Heart left ventricle (tissue), 16 donors: ENCODE results near the gene STK26. TPM values are rescaled to one million over a fixed set of nuclear protein-coding genes. Genes with fewer than 3 reads are reported as not detected.
"Not testable (repeated sequence)": the region's sequence is repeated elsewhere in the genome, so short reads cannot be mapped to it uniquely, and the experiment has no call there.

ENCODE experiments used
- ATAC-seq, 4 donors: fragments of 200-7000 bp; cut with Tn5 transposase; one replicate each; pipeline ENCODE4 v1.9.1; 2020 to 2022; ENCODE audit warnings: moderate library complexity in 4 of 4, mild to moderate bottlenecking in 3 of 4, moderate number of reproducible peaks in 1 of 4
- DNase-seq, 5 donors: peaks; one replicate each; pipeline ENCODE4 v3.0.0-alpha.2; 2020
- H3K27ac ChIP-seq, 12 donors: fragments of 200-600 bp; sonication (generic) in 4 of 12; one replicate each; pipeline versions ENCODE4 v1.5.0 to v1.8.0; 2016 to 2022; ENCODE audit warnings: mild to moderate bottlenecking in 2 of 12
- H3K27me3 ChIP-seq, 9 donors: fragments of 200-600 bp; sonication (generic) in 2 of 9; one replicate each; pipeline versions ENCODE4 v1.5.1 to v1.8.0; 2016 to 2022; ENCODE audit warnings: mild to moderate bottlenecking in 3 of 9
- H3K36me3 ChIP-seq, 9 donors: fragments of 200-600 bp; sonication (generic) in 2 of 9; one replicate each; pipeline versions ENCODE4 v1.5.0 to v1.8.0; 2018 to 2022; ENCODE audit warnings: mild to moderate bottlenecking in 2 of 9
- H3K4me1 ChIP-seq, 12 donors: fragments of 200-600 bp; sonication (generic) in 4 of 12; one replicate each; pipeline versions ENCODE4 v1.5.0 to v1.8.0; 2016 to 2022; ENCODE audit warnings: mild to moderate bottlenecking in 3 of 12
- H3K4me3 ChIP-seq, 12 donors: fragments of 200-600 bp; sonication (generic) in 4 of 12; one replicate each; pipeline versions ENCODE4 v1.5.0 to v1.8.0; 2017 to 2022; ENCODE audit warnings: mild to moderate bottlenecking in 9 of 12, moderate library complexity in 4 of 12
- H3K9me3 ChIP-seq, 12 donors: fragments of 200-600 bp; sonication (generic) in 4 of 12; one replicate each; pipeline versions ENCODE4 v1.5.0 to v1.8.0; 2016 to 2022; ENCODE audit warnings: mild to moderate bottlenecking in 1 of 12
- POLR2A ChIP-seq, 2 donors: fragments of 450-650 bp; IDR thresholded peaks; one replicate each; pipeline ENCODE4 v1.6.1; 2017; ENCODE audit warnings: antibody characterized with exemption in 2 of 2, mild to moderate bottlenecking in 2 of 2, moderate library complexity in 2 of 2
- WGBS, 4 donors: extraction: QIAGEN DNeasy Blood & Tissue Kit in 2 of 4; methylation state at CpG; one replicate each; pipeline versions ENCODE4 v1.1.5 to v1.1.7; 2013 to 2018; 5-methylcytosine and 5-hydroxymethylcytosine counted together
- intact Hi-C, 10 donors: fragments of 100-400 bp; cut with DNase I; formaldehyde crosslinking; loops; one replicate each; pipeline versions ENCODE4 v1.11.1 to v1.14.2; 2022
- polyA plus RNA-seq, 2 donors: library from polyadenylated mRNA; stranded (reverse); fragments of 200-250 nt; gene quantifications; one replicate each; pipeline ENCODE4 v1.2.3, GENCODE V29; 2013
- total RNA-seq, 9 donors: library from RNA; depleted of rRNA in 2 of 9; stranded (reverse); fragments of >200 nt in 2 of 9; fragmentation: NEBNext Ultra II Directional in 3 of 9; extraction: Animal tissue kit (Norgen Biotek cat#: 25700) in 3 of 9; gene quantifications; one replicate each; pipeline versions ENCODE4 v1.1.0 to v1.2.4, GENCODE V29; 2016 to 2023
- TF ChIP-seq, protein P1 (sequence below), 12 donors: fragments of 200-600 bp; sonication (generic) in 4 of 12; IDR thresholded peaks; one replicate each; pipeline versions ENCODE4 v1.5.0 to v1.8.0; 2018 to 2022; ENCODE audit warnings: antibody characterized with exemption in 12 of 12, mild to moderate bottlenecking in 5 of 12
- donor health status: ischemic (EF 13 %, LVEDD 7.1; RV severe dilation, severe dysfunction).
- donor health status: healthy with polysubstance abuse.
- donor health status: DM: no; HTN: yes; CAD: no.
- donor health status: DM: no; HTN: no; CAD: no.
- donor health status: ischemic (EF 25% LVEDD 6.9; RV normal size, moderate dysfunction).
- donor health status: ischemic (EF 25% LVEDD 5.7; RV mildly dilated, moderate dysfunction).
- donor health status: healthy.
- donor health status: DM: yes; HTN: yes; CAD: no.
- donor health status: ischemic (EF 35%, LVEDD 5.7; RV mildly dilated, moderate dysfunction).
- donor health status: nonischemic (EF 11% LVEDD 7.7; RV severe dilation, severe dysfunction).
- donor health status: DM: yes; HTN: yes; CAD: no.
- donor health status: PGD.
- donor health status: ischemic (EF 29% LVEDD 5.4; RV normal size, mild dysfunction).
- donor health status: nonischemic (EF 23%, LVEDD 6.1; RV moderate dilation, normal function).

Gene STK26
- total and polyA plus RNA-seq, 11 donors: 0.43 to 4.9 (median 1.1) TPM

DNA sequence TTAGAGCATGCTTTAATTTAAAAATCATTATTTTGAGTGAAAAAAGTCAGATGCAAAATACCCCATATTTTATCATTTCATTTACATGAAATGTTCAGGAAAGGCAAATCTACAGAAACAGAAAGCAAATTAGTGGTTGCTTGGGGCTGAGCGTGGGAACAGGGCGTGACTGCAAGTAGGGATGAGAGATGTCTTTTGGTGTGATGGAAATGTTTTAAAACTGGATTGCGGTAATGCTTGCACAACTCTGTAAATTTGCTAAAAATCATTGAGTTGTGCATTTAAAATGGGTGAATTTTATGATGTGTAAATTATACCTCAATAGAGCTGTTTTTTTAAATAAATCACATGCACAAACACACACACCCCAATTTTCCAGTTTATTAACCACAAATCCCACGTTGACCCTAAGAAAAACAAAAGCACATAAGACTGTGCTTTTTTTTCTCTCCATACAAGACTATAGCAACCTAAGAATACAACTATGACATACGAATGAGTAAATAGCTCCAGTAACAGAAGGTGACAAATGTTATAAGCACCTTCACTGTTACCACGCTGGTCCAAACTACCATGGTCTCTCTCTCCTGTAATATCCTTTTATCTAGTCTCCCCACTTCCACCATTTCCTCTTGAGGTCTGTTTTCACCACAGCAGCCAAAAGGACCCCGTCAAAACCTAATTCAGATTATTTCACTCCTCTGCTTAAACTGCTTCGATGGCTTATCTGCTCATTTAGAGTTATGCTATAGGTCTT, 67.5 kb downstream of the STK26 start:
- TF ChIP-seq, protein P1, sequence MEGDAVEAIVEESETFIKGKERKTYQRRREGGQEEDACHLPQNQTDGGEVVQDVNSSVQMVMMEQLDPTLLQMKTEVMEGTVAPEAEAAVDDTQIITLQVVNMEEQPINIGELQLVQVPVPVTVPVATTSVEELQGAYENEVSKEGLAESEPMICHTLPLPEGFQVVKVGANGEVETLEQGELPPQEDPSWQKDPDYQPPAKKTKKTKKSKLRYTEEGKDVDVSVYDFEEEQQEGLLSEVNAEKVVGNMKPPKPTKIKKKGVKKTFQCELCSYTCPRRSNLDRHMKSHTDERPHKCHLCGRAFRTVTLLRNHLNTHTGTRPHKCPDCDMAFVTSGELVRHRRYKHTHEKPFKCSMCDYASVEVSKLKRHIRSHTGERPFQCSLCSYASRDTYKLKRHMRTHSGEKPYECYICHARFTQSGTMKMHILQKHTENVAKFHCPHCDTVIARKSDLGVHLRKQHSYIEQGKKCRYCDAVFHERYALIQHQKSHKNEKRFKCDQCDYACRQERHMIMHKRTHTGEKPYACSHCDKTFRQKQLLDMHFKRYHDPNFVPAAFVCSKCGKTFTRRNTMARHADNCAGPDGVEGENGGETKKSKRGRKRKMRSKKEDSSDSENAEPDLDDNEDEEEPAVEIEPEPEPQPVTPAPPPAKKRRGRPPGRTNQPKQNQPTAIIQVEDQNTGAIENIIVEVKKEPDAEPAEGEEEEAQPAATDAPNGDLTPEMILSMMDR (IDR thresholded peaks at IDR 0.05): no peak
- TF ChIP-seq POLR2A (IDR thresholded peaks at IDR 0.05): no peak
- 63 to 66% (median 65%) methylated on average over 8 of the region's 8 CpGs for WGBS, 4 donors
- no peak for ATAC-seq
- no peaks in the 10 kb centered on the region for H3K4me1 ChIP-seq
- no peak overlapping the region for H3K4me3 ChIP-seq
- no peaks in the 10 kb centered on the region for H3K36me3 ChIP-seq
- intact Hi-C loops: loop anchor here (5.0 to 10.0 kb wide), 7 partner anchors 124 to 542 kb away; partner anchors contain the start of gene RAP2C (in 5 of the 10)
- no peaks in the 10 kb centered on the region for H3K9me3 ChIP-seq
- DNase-seq: no peak
- H3K27me3 ChIP-seq: peaks cover 0 to 47% (median 0%) of the 10 kb centered on the region in 9 donors
- no peak overlapping the region for H3K27ac ChIP-seq

DNA sequence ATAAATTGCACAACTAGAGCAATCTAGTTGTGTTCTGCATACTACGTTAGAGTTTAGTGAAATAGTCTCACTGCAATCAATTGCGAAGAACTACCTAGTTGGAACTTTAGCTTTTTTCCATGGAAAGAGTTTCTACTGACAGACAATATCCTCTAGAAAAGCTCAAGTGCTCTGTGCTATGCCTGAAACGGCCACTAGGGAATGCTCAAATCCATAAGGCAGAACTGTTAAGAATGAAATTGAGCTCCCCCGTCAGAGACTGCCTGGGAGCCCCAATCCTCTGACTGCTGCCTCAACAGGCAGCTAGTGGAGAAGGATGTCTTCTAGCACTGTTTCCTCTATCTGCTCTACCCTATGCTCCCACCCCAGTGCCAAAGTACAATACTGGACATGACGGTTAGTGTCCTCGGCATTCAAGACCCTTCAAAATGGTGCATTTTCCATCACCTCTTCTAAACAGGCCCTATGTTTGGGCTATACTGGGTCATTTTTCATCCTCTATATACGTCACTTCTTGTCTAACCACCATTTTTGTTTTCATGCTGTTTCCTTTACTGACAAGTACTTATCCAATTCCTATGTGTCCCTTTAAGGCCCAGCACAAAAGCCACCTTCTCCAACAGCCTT, 69.5 kb downstream of the STK26 start:
- Histone ChIP-seq H3K9me3 (no peaks in the 10 kb centered on the region), H3K36me3 (no peaks in the 10 kb centered on the region), H3K4me3 (no peak overlapping the region), H3K27ac (no peak overlapping the region), H3K4me1 (no peaks in the 10 kb centered on the region), H3K27me3 (peaks cover 0 to 38% (median 0%) of the 10 kb centered on the region in 9 donors)
- ATAC-seq: peak in 3 of 4 donors; percentile 55 to 78 (median 67)
- intact Hi-C loops: loop anchor here (5.0 to 10.0 kb wide), 7 partner anchors 122 to 540 kb away; partner anchors contain the start of gene RAP2C (in 5 of the 10)
- TF ChIP-seq, protein P1 (IDR thresholded peaks at IDR 0.05): peak; percentile 57 to 79 (median 70)
- TF ChIP-seq POLR2A (IDR thresholded peaks at IDR 0.05): no peak
- WGBS, 4 donors: 39 to 47% (median 46%) methylated on average over 7 of the region's 7 CpGs
- peak in 4 of 5 donors; percentile 23 to 33 (median 30) for DNase-seq

DNA sequence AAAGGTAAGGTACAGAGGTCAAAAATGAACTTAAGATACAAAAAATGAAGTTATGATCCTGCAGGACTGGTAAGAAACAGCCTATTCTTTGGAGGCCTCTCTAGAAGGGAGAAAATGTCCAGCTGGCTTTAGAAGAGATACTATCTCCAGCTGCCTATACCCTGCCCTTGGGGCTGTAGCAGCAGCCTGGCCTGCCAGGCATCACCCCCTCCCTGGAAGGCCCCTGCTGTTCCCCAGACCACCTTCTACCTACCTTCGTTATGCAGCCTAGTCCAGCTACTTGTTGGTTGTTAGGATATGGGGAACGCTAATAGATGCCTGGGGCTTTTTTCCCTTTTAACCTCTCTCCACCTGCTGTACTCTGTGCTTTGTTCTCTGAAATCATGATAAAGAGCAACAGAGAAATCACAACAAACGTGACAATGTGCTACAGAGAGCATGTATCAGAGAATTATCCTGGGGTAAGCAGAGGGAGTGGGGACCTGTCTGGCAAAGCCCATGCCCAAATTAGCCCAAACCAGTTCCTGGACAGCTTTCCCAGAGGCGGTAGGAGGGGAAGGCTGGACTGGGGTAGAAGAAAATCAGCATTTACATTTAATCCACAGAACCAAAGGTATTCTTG, 70.2 kb downstream of the STK26 start:
- 56 to 83% (median 68%) methylated on average over 4 of the region's 4 CpGs for WGBS, 4 donors
- ATAC-seq (no peak), DNase-seq (no peak)
- no peak overlapping the region for H3K4me3 ChIP-seq
- no peaks in the 10 kb centered on the region for H3K4me1 ChIP-seq
- H3K27me3 ChIP-seq: peaks cover 0 to 35% (median 0%) of the 10 kb centered on the region in 9 donors
- H3K9me3 ChIP-seq: no peaks in the 10 kb centered on the region
- TF ChIP-seq POLR2A (IDR thresholded peaks at IDR 0.05): no peak
- H3K27ac ChIP-seq: no peak overlapping the region
- intact Hi-C loops: loop anchor here (5.0 to 10.0 kb wide), 7 partner anchors 121 to 539 kb away; partner anchors contain the start of gene RAP2C (in 5 of the 10)
- H3K36me3 ChIP-seq: no peaks in the 10 kb centered on the region

DNA sequence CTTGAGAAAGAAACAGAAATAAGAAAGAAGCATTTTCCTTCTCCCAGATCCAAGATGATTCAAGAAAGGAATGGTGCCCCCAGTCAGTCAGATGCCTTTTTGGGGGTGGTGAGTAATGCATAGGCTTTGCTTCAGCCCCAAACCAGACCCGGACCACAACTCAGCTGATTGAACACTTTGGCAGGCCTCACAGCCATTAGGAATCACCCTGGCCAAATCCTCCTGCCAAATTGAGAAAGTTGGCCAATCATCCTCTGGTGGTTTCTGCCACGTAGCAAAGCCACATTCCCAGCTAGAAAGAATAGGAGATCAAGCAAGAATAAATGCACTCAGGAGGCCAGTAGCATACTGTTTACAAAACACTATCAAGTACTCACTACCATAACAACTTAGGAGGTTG, 71.1 kb downstream of the STK26 start:
- DNase-seq: no peak
- TF ChIP-seq, protein P1 (IDR thresholded peaks at IDR 0.05): no peak
- TF ChIP-seq POLR2A (IDR thresholded peaks at IDR 0.05): no peak
- no peaks in the 10 kb centered on the region for H3K9me3 ChIP-seq
- no peak overlapping the region for H3K4me3 ChIP-seq
- intact Hi-C loops: loop anchor here (5.0 to 10.0 kb wide), 7 partner anchors 121 to 538 kb away; partner anchors contain the start of gene RAP2C (in 5 of the 10)
- 40 to 72% (median 61%) methylated on average over 2 of the region's 2 CpGs for WGBS, 4 donors
- no peaks in the 10 kb centered on the region for H3K4me1 ChIP-seq
- ATAC-seq: no peak
- no peaks in the 10 kb centered on the region for H3K36me3 ChIP-seq
- H3K27ac ChIP-seq: no peak overlapping the region
- peaks cover 0 to 34% (median 0%) of the 10 kb centered on the region in 9 donors for H3K27me3 ChIP-seq

DNA sequence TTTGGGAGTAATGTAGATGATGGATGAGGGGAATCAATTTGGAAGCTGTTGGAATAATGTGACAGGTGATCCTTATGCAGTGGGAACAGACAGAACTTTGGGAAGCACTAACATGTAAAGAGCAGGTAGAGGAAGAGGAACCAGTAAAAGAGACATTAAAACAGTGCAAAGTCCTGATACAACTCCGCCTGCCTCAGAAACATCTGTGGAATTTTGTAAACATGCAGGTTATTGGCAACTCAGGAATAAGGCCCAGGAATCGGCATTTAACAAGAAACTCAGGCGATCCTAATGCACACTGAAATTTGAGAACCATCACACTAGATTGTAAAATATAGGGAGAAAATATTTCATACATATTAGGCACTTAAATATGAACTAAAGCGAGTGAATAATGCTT, 75.6 kb downstream of the STK26 start:
- 65 to 91% (median 79%) methylated on average over 4 of the region's 4 CpGs for WGBS, 4 donors
- not testable (repeated sequence) for H3K4me1 ChIP-seq, H3K4me3 ChIP-seq, ATAC-seq, DNase-seq, H3K27ac ChIP-seq, H3K36me3 ChIP-seq, H3K9me3 ChIP-seq
- intact Hi-C loops: loop anchor here in 7 of 10 donors (10.0 kb wide), 3 partner anchors 116 to 516 kb away; partner anchors contain the start of gene RAP2C (in 2 of the 7)
- peaks cover 0 to 24% (median 0%) of the 10 kb centered on the region in 9 donors for H3K27me3 ChIP-seq
